ENCODE data around the gene TBC1D22A. TPM values are rescaled to one million over a fixed set of nuclear protein-coding genes. Genes with fewer than 3 reads are reported as not detected.

Gene TBC1D22A
- total RNA-seq, 6 experiments from 2014 or later: 10.9 to 18.1 (median 14.0) TPM

DNA sequence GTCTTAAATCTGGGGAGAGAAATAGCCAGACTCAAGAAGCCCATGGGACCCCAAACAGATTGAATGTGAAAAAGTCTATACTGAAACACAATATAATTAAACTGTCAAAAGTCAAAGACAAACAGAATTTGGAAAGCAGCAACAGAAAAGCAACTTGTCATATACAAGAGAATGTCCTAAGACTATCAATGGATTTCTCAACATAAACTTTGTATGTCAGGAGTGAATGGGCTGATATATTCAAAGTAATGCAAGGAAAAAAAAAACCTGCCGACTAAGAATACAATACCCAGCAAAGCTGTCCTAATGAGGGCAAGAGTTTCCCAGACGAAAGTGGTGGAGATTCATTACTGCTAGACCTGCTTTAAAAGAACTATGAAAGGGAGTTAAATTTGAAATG, 73.2 kb downstream of the TBC1D22A start:
- H3K27ac ChIP-seq: no peak overlapping the region
- no peak for TF ChIP-seq POLR2A (IDR thresholded peaks at IDR 0.05)
- TF ChIP-seq, protein P1, sequence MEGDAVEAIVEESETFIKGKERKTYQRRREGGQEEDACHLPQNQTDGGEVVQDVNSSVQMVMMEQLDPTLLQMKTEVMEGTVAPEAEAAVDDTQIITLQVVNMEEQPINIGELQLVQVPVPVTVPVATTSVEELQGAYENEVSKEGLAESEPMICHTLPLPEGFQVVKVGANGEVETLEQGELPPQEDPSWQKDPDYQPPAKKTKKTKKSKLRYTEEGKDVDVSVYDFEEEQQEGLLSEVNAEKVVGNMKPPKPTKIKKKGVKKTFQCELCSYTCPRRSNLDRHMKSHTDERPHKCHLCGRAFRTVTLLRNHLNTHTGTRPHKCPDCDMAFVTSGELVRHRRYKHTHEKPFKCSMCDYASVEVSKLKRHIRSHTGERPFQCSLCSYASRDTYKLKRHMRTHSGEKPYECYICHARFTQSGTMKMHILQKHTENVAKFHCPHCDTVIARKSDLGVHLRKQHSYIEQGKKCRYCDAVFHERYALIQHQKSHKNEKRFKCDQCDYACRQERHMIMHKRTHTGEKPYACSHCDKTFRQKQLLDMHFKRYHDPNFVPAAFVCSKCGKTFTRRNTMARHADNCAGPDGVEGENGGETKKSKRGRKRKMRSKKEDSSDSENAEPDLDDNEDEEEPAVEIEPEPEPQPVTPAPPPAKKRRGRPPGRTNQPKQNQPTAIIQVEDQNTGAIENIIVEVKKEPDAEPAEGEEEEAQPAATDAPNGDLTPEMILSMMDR (IDR thresholded peaks at IDR 0.05): no peak
- no peaks in the 10 kb centered on the region for H3K36me3 ChIP-seq
- intact Hi-C loops (cut with DNase I): no loop called here
- H3K4me1 ChIP-seq: peaks cover 0 to 7% (median 0%) of the 10 kb centered on the region in 4 donors
- WGBS (ENCODE audit: insufficient coverage, low coverage, low lambda C conversion rate, missing lambda C conversion rate): 95% methylated on average over 2 of the region's 2 CpGs
- DNase-seq (no peak), ATAC-seq (no peak)
- H3K27me3 ChIP-seq: no peaks in the 10 kb centered on the region
- no peaks in the 10 kb centered on the region for H3K9me3 ChIP-seq
- no peak overlapping the region for H3K4me3 ChIP-seq

DNA sequence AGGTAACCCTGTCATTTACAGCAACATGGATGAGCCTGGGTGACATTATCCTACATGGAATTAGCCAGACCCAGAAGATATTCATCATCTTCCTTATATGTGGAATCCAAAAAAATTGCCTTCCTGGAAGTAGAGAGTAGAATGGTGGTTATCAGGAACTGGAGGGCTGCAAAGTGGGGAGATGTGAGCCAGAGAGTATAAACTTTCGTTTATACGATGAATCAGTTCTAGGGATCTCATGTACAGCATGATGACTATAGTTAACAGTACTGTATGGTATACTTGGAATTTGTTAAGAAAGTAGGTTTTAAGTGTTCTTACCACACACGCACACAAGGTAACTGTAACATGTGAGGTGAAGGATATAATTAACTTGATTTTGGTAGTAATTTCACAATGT, 79.1 kb downstream of the TBC1D22A start:
- Histone ChIP-seq H3K27ac (no peak overlapping the region), H3K4me3 (no peak overlapping the region), H3K9me3 (no peaks in the 10 kb centered on the region), H3K36me3 (no peaks in the 10 kb centered on the region), H3K27me3 (no peaks in the 10 kb centered on the region), H3K4me1 (no peaks in the 10 kb centered on the region)
- 75% methylated on average over 3 of the region's 3 CpGs for WGBS (ENCODE audit: insufficient coverage, low coverage, low lambda C conversion rate, missing lambda C conversion rate)
- ATAC-seq: no peak
- TF ChIP-seq, protein P1 (IDR thresholded peaks at IDR 0.05): no peak
- TF ChIP-seq POLR2A (IDR thresholded peaks at IDR 0.05): no peak
- intact Hi-C loops (cut with DNase I): loop anchor here in 1 of 2 donors (10.0 kb wide), 1 partner anchor 213 kb away; no protein-coding TSS in a partner anchor
- DNase-seq: no peak

DNA sequence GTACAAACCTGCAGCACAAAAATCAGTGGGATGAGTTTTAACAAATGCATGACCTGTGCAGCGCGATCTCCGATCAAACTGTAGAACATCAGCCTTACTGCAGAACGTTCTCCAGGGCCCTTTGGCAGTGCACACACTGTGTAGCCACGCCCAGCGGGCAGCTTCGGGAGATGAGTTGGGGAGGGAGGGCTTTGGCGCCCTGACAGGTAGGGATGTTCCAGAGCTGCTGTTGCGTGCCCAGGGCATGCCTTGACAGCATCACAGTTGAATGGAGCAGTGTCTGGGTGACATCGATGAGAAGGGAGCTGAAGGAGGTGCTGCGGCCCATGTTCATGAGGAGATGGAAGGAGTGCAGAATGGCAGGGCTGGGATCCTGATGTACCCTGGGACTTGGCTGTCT, 80.2 kb downstream of the TBC1D22A start:
- intact Hi-C loops (cut with DNase I): loop anchor here in 1 of 2 donors (10.0 kb wide), 1 partner anchor 212 kb away; no protein-coding TSS in a partner anchor
- no peak overlapping the region for H3K4me3 ChIP-seq
- peak; percentile 67 to 84 (median 74) for ATAC-seq
- no peaks in the 10 kb centered on the region for H3K27me3 ChIP-seq
- H3K9me3 ChIP-seq: no peaks in the 10 kb centered on the region
- DNase-seq: peak in 1 of 3 donors; percentile 69
- no peak overlapping the region for H3K27ac ChIP-seq
- 76% methylated on average over 6 of the region's 11 CpGs for WGBS (ENCODE audit: insufficient coverage, low coverage, low lambda C conversion rate, missing lambda C conversion rate)
- TF ChIP-seq, protein P1 (IDR thresholded peaks at IDR 0.05): no peak
- TF ChIP-seq POLR2A (IDR thresholded peaks at IDR 0.05): no peak
- H3K4me1 ChIP-seq: no peaks in the 10 kb centered on the region
- no peaks in the 10 kb centered on the region for H3K36me3 ChIP-seq

DNA sequence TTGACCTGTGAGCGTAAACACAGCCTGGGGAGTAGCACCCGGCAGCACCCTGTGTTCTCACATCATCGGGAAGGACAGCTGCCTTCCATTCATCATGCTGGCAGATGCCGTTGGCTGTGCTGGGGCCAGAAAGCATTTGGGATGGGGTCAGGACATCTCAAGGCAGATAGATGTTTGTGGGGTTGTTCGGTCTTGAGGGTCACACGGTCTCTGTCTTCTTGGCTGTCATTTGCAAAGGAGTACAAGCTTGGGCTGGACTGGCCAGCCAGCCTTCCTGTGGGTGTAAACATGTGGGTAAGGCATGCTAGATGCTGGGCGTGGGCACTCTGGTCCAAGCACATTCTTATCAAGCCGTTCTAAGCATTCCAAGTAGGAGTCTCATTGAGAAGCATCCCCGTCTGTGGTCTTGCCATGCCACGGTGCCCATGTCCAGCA, 81.4 kb downstream of the TBC1D22A start:
- intact Hi-C loops (cut with DNase I): loop anchor here in 1 of 2 donors (10.0 kb wide), 1 partner anchor 211 kb away; no protein-coding TSS in a partner anchor
- Histone ChIP-seq H3K4me3 (no peak overlapping the region), H3K4me1 (no peaks in the 10 kb centered on the region), H3K27me3 (no peaks in the 10 kb centered on the region), H3K27ac (no peak overlapping the region), H3K36me3 (no peaks in the 10 kb centered on the region), H3K9me3 (no peaks in the 10 kb centered on the region)
- TF ChIP-seq, protein P1 (IDR thresholded peaks at IDR 0.05): no peak
- no peak for TF ChIP-seq POLR2A (IDR thresholded peaks at IDR 0.05)
- DNase-seq (no peak), ATAC-seq (peak in 2 of 4 donors; percentile 15 to 32)
- WGBS (ENCODE audit: insufficient coverage, low coverage, low lambda C conversion rate, missing lambda C conversion rate): 31% methylated on average over 2 of the region's 10 CpGs

Measured in right lobe of liver (tissue), 6 donors.